DMS 273 (cell line): ENCODE data around the gene AMDHD1.

ENCODE experiments used
- DNase-seq: peaks from one replicate; lab custom pipeline; 2025; ENCODE audit not compliant: unreplicated experiment; lab: John Stamatoyannopoulos, UW

Gene AMDHD1

DNA sequence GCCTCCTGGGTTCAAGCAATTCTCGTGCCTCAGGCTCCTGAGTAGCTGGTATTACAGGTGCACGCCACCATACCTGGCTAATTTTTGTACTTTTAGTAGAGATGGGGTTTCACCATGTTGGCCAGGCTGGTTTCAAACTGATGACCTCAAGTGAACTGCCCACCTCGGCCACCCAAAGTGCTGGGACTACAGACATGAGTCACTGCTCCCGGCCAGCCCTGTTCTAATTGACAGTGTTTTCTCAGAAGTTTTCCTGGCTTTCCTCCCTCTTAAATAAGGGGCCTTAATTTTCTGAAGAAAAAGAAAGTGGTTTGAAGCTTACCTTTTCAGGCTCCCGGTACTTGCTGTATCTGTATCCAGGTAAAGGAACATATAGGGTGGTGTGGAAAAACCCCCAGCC is 51.3 kb downstream of the AMDHD1 start:
- no peak for DNase-seq

DNA sequence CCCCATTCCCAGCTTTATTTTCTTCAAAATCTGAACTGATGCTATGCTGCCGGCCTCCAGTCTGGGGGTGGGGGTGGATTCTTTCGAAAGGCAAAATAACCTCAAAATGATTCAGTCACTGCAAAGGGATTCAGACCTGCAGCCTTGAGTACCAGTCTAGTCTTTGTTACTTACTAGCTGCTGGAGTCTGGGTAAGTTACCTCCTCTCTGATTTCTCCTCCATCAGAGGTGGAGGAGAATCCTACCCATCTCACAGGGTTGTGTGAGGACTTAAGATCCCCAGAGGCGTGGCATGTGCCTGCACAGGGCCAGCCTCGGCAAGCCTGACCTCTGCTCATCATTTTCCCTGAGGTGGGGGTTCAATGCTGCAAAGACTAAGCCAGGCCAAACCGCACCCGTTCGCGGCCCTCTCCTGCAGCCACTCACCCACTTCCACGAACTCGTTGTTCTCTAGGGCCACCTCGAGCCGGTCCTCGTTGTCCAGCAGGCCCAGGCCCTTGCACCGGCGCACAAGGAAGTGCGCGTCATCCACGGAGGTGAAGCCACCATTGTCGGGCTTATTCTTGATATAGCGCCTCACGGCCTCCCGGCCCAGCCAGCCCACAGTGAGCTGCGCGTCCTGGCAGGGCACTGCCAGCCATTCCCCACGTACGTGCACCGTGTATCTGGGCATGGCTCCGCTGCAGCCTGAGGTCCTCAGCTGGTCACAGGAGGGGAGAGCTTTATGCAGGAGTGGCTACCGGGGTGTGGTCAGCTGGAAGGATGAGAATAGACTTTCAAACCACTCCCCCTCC is 52.3 kb downstream of the AMDHD1 start:
- no peak for DNase-seq

DNA sequence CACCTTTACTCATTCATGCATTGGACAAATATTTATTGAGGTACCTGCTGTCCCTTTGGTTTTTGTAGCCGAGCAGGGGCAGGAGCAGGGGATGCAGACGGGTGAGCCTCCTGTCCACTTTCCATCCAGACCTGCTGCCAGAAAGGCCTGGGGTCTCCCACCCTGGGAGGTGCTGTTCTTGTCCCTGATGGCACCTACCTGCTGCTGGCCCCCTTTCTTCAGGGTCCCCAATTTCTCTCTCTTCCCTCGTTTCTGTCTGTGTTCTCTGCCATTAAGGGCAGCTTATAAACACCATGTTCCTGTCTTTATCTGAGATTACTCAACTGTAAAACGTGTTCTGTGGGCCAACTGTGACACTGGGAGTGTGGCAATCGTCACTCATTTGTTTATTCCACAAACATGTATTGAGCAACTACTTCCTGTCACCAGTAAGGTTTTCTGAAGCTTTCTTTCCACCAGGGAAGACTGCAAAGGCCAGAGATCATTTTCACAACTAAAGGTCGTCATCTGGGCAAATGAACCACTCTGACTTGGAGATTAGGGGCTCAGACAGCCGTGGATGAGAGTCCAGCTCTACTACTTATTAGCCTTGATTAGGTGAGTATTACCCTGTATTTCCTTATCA is 53.0 kb downstream of the AMDHD1 start, which contains the start of gene HAL:
HAL (minus strand) TSS at position 311 of the 625 bp plus-strand sequence. CDS start 434 bp downstream, outside the sequence.
- no peak for DNase-seq

DNA sequence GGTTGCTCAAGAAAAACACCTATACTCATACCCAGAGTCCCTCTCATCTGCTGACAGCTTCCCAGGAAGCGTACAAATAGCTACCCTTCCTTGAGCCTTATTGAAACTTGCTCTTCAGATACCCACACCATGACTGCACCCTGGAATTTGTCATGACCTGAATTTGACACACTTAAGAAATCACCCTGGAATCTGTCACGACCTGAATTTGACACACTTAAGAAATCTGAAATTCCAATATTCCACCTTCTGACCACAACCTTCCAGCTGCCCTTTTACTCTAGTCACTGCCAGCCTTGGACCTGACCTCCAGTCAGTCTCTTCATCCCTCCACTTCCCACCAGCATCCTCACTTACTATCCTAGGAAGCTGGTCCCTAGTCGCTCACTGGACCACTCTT is 54.1 kb downstream of the AMDHD1 start:
- no peak for DNase-seq

DNA sequence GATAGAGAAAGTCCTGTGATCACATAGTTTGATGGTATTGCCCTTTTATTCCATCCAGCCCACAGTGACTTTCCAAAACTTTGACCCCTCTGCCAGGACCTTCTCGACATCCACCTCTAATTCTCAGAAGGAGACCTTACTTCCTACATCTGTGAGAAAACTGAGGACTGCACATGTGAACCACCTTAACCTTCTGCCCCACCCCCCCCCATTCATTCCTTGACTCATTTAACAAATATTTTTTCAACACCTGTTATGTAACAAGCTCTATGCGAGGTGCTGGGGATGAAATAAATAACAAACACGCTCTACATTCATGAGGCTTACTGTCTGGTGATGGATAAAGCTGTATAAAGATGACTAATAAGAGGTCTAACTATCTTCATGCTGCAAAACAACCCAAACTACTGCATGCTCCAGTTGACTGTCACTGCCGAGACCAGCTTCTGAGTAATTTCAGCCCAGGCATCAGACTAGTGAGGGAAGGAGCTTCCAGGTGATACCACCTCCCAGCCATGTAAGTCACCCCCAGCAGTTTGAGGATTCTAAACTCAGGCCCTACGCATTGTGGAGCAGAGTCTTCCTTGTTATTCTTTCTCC is 54.9 kb downstream of the AMDHD1 start:
- no peak for DNase-seq

DNA sequence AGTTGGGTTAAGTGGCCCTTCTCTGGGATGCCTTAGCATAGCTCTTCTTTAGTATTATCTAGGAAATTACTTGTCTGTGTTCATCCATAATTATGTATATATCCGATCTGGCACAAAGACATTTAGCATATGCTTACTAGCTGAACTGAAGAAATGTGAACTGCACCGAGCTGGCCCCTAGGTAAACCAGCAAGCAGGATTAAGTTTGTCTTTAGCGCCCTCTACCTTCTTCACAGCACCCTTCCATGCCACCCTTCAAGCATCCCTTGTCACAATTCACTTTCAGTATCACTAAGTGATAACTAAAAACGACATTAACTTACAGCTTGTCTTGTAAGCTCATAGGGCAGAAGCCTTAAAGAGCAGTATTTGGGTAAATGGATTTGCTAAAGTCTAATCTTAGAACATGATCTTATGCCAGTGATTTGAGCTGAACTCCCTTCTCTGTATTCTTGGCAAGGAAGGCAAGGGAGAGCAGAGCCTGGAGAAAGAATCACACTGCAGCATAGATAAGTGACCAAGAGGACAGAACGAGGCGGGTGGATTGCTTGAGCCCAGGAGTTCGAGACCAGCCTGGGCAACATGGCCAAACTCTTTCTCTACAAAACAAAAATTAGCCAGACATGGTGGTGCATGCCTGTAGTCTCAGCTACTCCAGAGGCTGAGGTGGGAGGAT is 55.6 kb downstream of the AMDHD1 start:
- DNase-seq = peak; percentile 69

DNA sequence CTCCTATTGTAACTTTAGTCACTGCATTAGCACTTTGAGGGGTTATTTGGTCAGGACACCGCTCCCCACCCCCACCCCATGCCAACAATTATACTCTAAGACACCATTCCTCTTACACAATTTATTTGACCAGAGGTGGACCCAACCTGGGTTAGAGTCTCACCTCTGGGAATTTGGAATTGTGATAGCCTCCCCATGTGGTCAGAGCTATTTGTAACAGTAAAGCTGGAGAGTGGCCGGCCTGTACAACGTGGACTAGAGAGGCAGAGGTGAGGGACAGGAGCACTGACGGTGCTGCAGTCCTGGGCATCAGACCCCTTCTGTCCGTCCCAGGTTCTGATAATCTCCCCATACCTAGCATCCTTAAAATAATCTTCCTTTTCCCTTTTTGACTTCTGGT is 56.4 kb downstream of the AMDHD1 start:
- no peak for DNase-seq

DNA sequence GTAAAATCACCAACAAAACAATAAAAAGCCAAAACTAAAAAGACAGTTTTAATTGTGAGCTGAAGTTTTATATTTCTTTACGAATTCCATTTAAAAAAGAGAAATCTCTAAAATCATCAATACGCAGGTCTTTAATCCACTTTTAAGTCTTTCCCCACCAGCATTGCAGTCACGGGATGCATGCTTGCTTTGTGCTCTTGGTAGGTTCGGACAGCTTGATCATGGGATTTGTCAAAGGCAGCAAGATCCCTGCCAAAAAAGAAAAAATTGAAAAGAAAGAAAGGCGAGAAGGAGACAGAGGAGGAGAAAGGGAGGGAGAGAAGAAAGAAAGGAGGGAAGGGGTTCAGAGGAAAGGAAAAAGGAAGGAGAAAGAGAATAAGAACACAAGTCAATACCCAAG is 57.7 kb downstream of the AMDHD1 start:
- no peak for DNase-seq

DNA sequence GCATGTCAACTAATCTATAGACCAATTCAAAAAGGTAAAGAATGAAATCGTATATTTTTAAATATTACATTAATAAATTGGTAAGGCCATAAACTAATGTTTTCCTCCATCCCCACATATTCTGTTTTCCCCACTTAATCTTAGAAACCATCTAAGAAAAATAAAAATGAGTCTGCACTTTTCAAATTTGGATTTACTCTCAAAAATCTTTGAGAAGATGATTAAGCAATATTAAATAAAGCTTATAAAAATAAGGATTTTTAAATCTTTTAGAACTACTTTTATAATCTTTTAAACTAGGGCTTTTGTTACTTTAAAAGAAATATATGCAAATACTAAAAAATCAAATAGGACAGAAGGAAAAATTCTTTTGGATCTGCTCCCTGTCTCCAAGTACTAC is 63.6 kb downstream of the AMDHD1 start:
- DNase-seq = no peak

DNA sequence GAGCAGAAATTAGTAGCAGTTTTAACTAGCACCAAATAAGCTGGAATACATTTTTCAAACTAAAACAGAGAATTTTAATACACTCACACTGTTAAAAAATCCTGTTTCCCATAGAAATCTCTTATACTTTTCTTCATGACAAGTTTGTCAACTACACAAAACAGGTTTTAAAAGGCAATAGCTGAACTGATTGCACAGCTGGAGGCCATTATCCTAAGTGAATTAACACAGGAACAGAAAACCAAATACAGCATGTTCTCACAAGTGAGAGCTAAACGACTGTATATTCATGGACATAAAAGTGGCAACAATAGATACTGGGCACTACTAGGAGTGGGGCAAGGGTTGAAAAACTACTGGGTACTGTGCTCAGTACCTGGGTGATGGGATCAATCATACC is 64.6 kb downstream of the AMDHD1 start:
- DNase-seq = no peak

DNA sequence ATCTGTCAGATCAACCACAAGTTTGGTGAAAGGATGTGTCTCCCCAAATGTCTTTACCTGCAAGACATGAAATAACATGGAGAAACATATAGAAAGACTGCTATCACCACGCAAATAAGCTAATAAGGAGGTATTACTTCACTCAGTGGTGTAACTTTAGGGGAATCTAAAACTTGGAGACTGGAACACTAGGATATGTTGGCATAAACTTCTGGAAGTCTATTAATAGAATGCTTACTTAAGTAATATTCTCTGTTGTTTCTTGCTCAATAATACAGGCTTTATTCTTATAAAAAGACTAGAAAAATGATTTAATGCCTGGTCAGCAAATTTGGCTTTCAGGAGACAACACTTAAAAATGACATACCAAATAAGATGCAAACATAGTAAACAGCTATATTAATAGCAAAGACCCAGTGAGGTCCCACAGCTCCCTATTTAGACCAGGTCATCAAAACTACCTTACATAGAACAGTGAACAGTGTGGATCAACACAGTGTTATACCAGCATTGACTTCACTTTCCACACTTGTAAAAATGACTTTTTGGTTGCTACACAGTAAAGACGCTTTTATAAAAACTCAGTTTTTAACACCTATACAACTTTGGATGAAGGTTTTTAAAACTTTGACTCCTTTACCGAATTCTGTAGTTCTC is 71.9 kb downstream of the AMDHD1 start:
- no peak for DNase-seq

DNA sequence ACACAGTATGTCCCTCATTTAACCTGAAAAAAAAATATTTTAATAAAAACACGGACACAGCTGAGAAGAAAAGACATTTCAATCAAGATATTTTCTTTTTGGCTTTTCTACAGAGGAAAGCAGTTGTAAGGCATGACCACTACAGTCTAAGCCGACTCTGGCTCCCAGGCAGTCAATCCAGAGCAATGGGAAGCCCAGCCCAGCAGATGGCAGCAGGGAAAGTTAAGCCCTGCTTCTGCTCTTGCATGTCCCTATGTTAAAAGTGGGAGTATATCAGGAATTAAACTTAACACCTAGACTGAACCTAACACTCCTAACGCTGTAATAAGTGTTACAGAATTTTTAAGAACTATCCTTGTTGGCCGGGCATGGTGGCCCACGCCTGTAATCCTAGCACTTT is 72.5 kb downstream of the AMDHD1 start:
- peak; percentile 24 for DNase-seq
